HL-60 (cell line): ENCODE results near the gene FASTKD1.

Experiments used
- DNase-seq, 2 experiments: peaks; one replicate each; pipeline ENCODE4 v3.0.0-alpha.2; 2010 to 2020; ENCODE audit warnings: low read depth in 1 of 2, low spot score in 1 of 2
- H3K27ac ChIP-seq: fragments of 250-450 bp; sonication (Bioruptor Pico); replicated peaks from 2 replicates; pipeline ENCODE4 v1.5.1; 2020; ENCODE audit warnings: mild to moderate bottlenecking, moderate library complexity
- H3K27me3 ChIP-seq: fragments of 250-450 bp; sonication (Bioruptor Pico); 2 replicates; pipeline ENCODE4 v1.5.1; 2021; ENCODE audit warnings: mild to moderate bottlenecking, moderate library complexity; ENCODE audit not compliant: insufficient read depth, poor library complexity, severe bottlenecking
- H3K4me3 ChIP-seq: replicated peaks from 2 replicates; pipeline ENCODE4 v1.5.1; 2011; ENCODE audit warnings: mild to moderate bottlenecking, control low read depth, low read length; ENCODE audit not compliant: insufficient read depth
- CTCF ChIP-seq: IDR thresholded peaks from one replicate; pipeline ENCODE4 v1.5.1; 2011; ENCODE audit warnings: low read length, control low read depth, inconsistent platforms; ENCODE audit not compliant: insufficient read depth
- GABPA ChIP-seq: IDR thresholded peaks from 2 replicates; pipeline ENCODE4 v1.6.1; 2012; ENCODE audit warnings: low read depth
- POLR2AphosphoS5 ChIP-seq: IDR thresholded peaks from 2 replicates; pipeline ENCODE4 v1.6.1; 2012; ENCODE audit warnings: low read depth
- REST ChIP-seq: IDR thresholded peaks from 2 replicates; pipeline ENCODE4 v1.6.1; 2012; ENCODE audit warnings: low read depth; ENCODE audit not compliant: insufficient replicate concordance
- SPI1 ChIP-seq: IDR thresholded peaks from 2 replicates; pipeline ENCODE4 v1.6.1; 2012; ENCODE audit warnings: low read depth, mild to moderate bottlenecking, borderline replicate concordance

The FASTKD1 gene

GRCh38 chr2:169507698-169508097, 66.0 kb downstream of the FASTKD1 start:
- no peak overlapping the region for H3K27ac ChIP-seq
- no peak for DNase-seq

GRCh38 chr2:169504651-169505050, 69.0 kb downstream of the FASTKD1 start:
- Histone ChIP-seq H3K27ac (no peak overlapping the region), H3K27me3 (no peaks in the 10 kb centered on the region), H3K4me3 (no peak overlapping the region)
- TF ChIP-seq SPI1 (no peak), REST (no peak), POLR2AphosphoS5 (no peak), GABPA (no peak), CTCF (no peak)
- no peak for DNase-seq

More at GRCh38 chr2:169507698-169508097, 66.0 kb downstream of the FASTKD1 start:
- no peaks in the 10 kb centered on the region for H3K27me3 ChIP-seq
- TF ChIP-seq REST (no peak), SPI1 (no peak), GABPA (no peak), CTCF (no peak), POLR2AphosphoS5 (no peak)
- no peak overlapping the region for H3K4me3 ChIP-seq

GRCh38 chr2:169495310-169495928, 78.2 kb downstream of the FASTKD1 start:
- no peak overlapping the region for H3K4me3 ChIP-seq
- no peak overlapping the region for H3K27ac ChIP-seq
- no peak for DNase-seq
- TF ChIP-seq POLR2AphosphoS5, result no peak
- H3K27me3 ChIP-seq, result no peaks in the 10 kb centered on the region

- TF ChIP-seq POLR2AphosphoS5, result no peak
- TF ChIP-seq CTCF, result no peak
- no peak for TF ChIP-seq SPI1
- no peak for TF ChIP-seq GABPA
- no peak for TF ChIP-seq REST
- Histone ChIP-seq H3K27ac (no peak overlapping the region), H3K27me3 (no peaks in the 10 kb centered on the region), H3K4me3 (no peak overlapping the region)
- no peak for DNase-seq
Observed at GRCh38 chr2:169493360-169493759, 80.3 kb downstream of the FASTKD1 start.
